Trophoblast cell (in vitro differentiated cells and primary cell): ENCODE results near the gene GDI2.

Source experiments
- DNase-seq, 2 donors: peaks; one replicate each; pipeline ENCODE4 v3.0.0-alpha.2; 2016
- H2AFZ ChIP-seq: 2 replicates; pipeline ENCODE4 v1.6.1; 2013; ENCODE audit warnings: low read length, moderate library complexity, mild to moderate bottlenecking; ENCODE audit not compliant: insufficient read depth, poor library complexity
- H2AK5ac ChIP-seq: 2 replicates; pipeline ENCODE4 v1.6.1; 2013; ENCODE audit warnings: mild to moderate bottlenecking, low read length
- H2BK120ac ChIP-seq: 2 replicates; pipeline ENCODE4 v1.6.1; 2013; ENCODE audit warnings: low read length, mild to moderate bottlenecking, moderate library complexity; ENCODE audit not compliant: insufficient read depth, poor library complexity
- H2BK12ac ChIP-seq: 2 replicates; pipeline ENCODE4 v1.6.1; 2013; ENCODE audit warnings: mild to moderate bottlenecking, low read length, moderate library complexity
- H2BK5ac ChIP-seq: 2 replicates; pipeline ENCODE4 v1.6.1; 2013; ENCODE audit warnings: low read length, low read depth, moderate library complexity, mild to moderate bottlenecking; ENCODE audit not compliant: poor library complexity
- H3K14ac ChIP-seq: 2 replicates; pipeline ENCODE4 v1.6.1; 2013; ENCODE audit warnings: mild to moderate bottlenecking, low read length
- H3K18ac ChIP-seq: 2 replicates; pipeline ENCODE4 v1.6.1; 2013; ENCODE audit warnings: mild to moderate bottlenecking, low read length
- H3K23ac ChIP-seq: 2 replicates; pipeline ENCODE4 v1.6.1; 2013; ENCODE audit warnings: low read length
- H3K27ac ChIP-seq: 2 replicates; pipeline ENCODE4 v1.5.1; 2013; ENCODE audit warnings: low read depth, mild to moderate bottlenecking, inconsistent platforms, low read length, moderate library complexity
- H3K27me3 ChIP-seq: 2 replicates; pipeline ENCODE4 v1.6.1; 2013; ENCODE audit warnings: inconsistent platforms, mild to moderate bottlenecking, low read length, moderate library complexity; ENCODE audit not compliant: insufficient read depth
- H3K36me3 ChIP-seq, 2 experiments: 1 replicate in 1 of 2; 2 replicates in 1 of 2; pipeline ENCODE4 v1.6.1; 2013; ENCODE audit warnings: low read length in 2 of 2, mild to moderate bottlenecking in 2 of 2, moderate library complexity in 1 of 2; ENCODE audit not compliant: insufficient read depth in 2 of 2, control insufficient read depth in 1 of 2
- H3K4ac ChIP-seq: 2 replicates; pipeline ENCODE4 v1.6.1; 2013; ENCODE audit warnings: low read depth, mild to moderate bottlenecking, low read length, moderate library complexity
- H3K4me1 ChIP-seq, 2 experiments: 1 replicate in 1 of 2; 2 replicates in 1 of 2; pipeline ENCODE4 v1.6.1; 2013; ENCODE audit warnings: low read length in 2 of 2, mild to moderate bottlenecking in 2 of 2, moderate library complexity in 1 of 2; ENCODE audit not compliant: insufficient read depth in 2 of 2, control insufficient read depth in 1 of 2
- H3K4me2 ChIP-seq: 2 replicates; pipeline ENCODE4 v1.6.1; 2013; ENCODE audit warnings: inconsistent platforms, mild to moderate bottlenecking, low read length, moderate library complexity
- H3K4me3 ChIP-seq: 2 replicates; pipeline ENCODE4 v1.5.1; 2013; ENCODE audit warnings: mild to moderate bottlenecking, low read depth, low read length, inconsistent platforms
- H3K79me1 ChIP-seq: one replicate; pipeline ENCODE4 v1.6.1; 2013; ENCODE audit warnings: low read length
- H3K79me2 ChIP-seq: 2 replicates; pipeline ENCODE4 v1.6.1; 2013; ENCODE audit warnings: low read length, mild to moderate bottlenecking; ENCODE audit not compliant: control insufficient read depth, insufficient read depth, poor library complexity
- H3K9ac ChIP-seq: 2 replicates; pipeline ENCODE4 v1.6.1; 2013; ENCODE audit warnings: mild to moderate bottlenecking, low read length
- H3K9me3 ChIP-seq: 2 replicates; pipeline ENCODE4 v1.6.1; 2013; ENCODE audit warnings: low read depth, mild to moderate bottlenecking, control low read depth, inconsistent platforms, low read length; ENCODE audit not compliant: insufficient read depth
- H4K12ac ChIP-seq: 2 replicates; pipeline ENCODE4 v1.6.1; 2013; ENCODE audit warnings: low read depth, mild to moderate bottlenecking, low read length, moderate library complexity
- H4K8ac ChIP-seq: 2 replicates; pipeline ENCODE4 v1.6.1; 2013; ENCODE audit warnings: low read depth, mild to moderate bottlenecking, low read length, moderate library complexity
- H4K91ac ChIP-seq: one replicate; pipeline ENCODE4 v1.6.1; 2013; ENCODE audit warnings: low read depth, mild to moderate bottlenecking, low read length, moderate library complexity
- WGBS: extraction: QIAGEN DNeasy Blood & Tissue Kit; methylation state at CpG from one replicate; pipeline ENCODE4 v1.1.7; 2013; ENCODE audit warnings: missing lambda C conversion rate; ENCODE audit not compliant: insufficient read length, insufficient coverage; ENCODE audit errors: extremely low coverage; 5-methylcytosine and 5-hydroxymethylcytosine counted together

The GDI2 gene

GRCh38 chr10:5844345-5845055 is 31.3 kb upstream of the GDI2 start:
- no peaks in the 10 kb centered on the region for H3K36me3 ChIP-seq
- no peak overlapping the region for H2BK120ac ChIP-seq
- no peak overlapping the region for H2BK12ac ChIP-seq
- no peak overlapping the region for H3K23ac ChIP-seq
- no peak overlapping the region for H3K9ac ChIP-seq
- H3K27me3 ChIP-seq: no peaks in the 10 kb centered on the region
- peaks cover 2 to 3% of the 10 kb centered on the region in 2 experiments for H3K4me1 ChIP-seq
- no peak overlapping the region for H2BK5ac ChIP-seq
- H4K8ac ChIP-seq: no peak overlapping the region
- H3K4me2 ChIP-seq: no peak overlapping the region
- H3K79me2 ChIP-seq: no peaks in the 10 kb centered on the region
- no peak overlapping the region for H4K91ac ChIP-seq
- no peak overlapping the region for H3K14ac ChIP-seq
- H3K4ac ChIP-seq: no peak overlapping the region
- WGBS: no CpG with 5 or more reads among the region's 13 CpGs
- peak; percentile 87 to 96 for DNase-seq
- H3K18ac ChIP-seq: no peak overlapping the region
- H4K12ac ChIP-seq: no peak overlapping the region
- H2AK5ac ChIP-seq: no peak overlapping the region
- no peak overlapping the region for H3K27ac ChIP-seq
- no peaks in the 10 kb centered on the region for H3K79me1 ChIP-seq
- H3K9me3 ChIP-seq: peaks cover 2% of the 10 kb centered on the region
- no peak overlapping the region for H2AFZ ChIP-seq
- H3K4me3 ChIP-seq: no peak overlapping the region

GRCh38 chr10:5843686-5844344 is 30.6 kb upstream of the GDI2 start:
- H2BK5ac ChIP-seq: no peak overlapping the region
- no peaks in the 10 kb centered on the region for H3K27me3 ChIP-seq
- H3K4ac ChIP-seq: no peak overlapping the region
- H3K27ac ChIP-seq: no peak overlapping the region
- peaks cover 2% of the 10 kb centered on the region for H3K9me3 ChIP-seq
- no peak overlapping the region for H2BK120ac ChIP-seq
- H3K4me3 ChIP-seq: no peak overlapping the region
- no peak overlapping the region for H3K9ac ChIP-seq
- no peak overlapping the region for H2BK12ac ChIP-seq
- no peak overlapping the region for H2AFZ ChIP-seq
- H3K36me3 ChIP-seq: no peaks in the 10 kb centered on the region
- WGBS: no CpG with 5 or more reads among the region's 4 CpGs
- H2AK5ac ChIP-seq: no peak overlapping the region
- no peak overlapping the region for H3K14ac ChIP-seq
- H3K4me2 ChIP-seq: no peak overlapping the region
- no peak overlapping the region for H4K91ac ChIP-seq
- no peaks in the 10 kb centered on the region for H3K79me2 ChIP-seq
- no peak overlapping the region for H4K12ac ChIP-seq
- no peak overlapping the region for H4K8ac ChIP-seq
- peaks cover 2 to 3% of the 10 kb centered on the region in 2 experiments for H3K4me1 ChIP-seq
- H3K23ac ChIP-seq: no peak overlapping the region
- H3K79me1 ChIP-seq: no peaks in the 10 kb centered on the region
- H3K18ac ChIP-seq: no peak overlapping the region
- no peak for DNase-seq

GRCh38 chr10:5841965-5842364 is 28.7 kb upstream of the GDI2 start:
- WGBS: no CpG with 5 or more reads among the region's 14 CpGs
- Histone ChIP-seq H2BK120ac (no peak overlapping the region), H3K9ac (no peak overlapping the region)

GRCh38 chr10:5840314-5841307 is 27.4 kb upstream of the GDI2 start:
- H2BK12ac ChIP-seq: no peak overlapping the region
- no peak overlapping the region for H2BK5ac ChIP-seq
- no peak overlapping the region for H3K27ac ChIP-seq
- no peak overlapping the region for H3K4me3 ChIP-seq
- WGBS: no CpG with 5 or more reads among the region's 40 CpGs
- no peak overlapping the region for H3K23ac ChIP-seq
- H3K9ac ChIP-seq: no peak overlapping the region
- no peaks in the 10 kb centered on the region for H3K79me1 ChIP-seq
- H3K18ac ChIP-seq: no peak overlapping the region
- peaks cover 2% of the 10 kb centered on the region for H3K9me3 ChIP-seq
- DNase-seq: no peak
- H3K4me1 ChIP-seq: peaks cover 0 to 2% of the 10 kb centered on the region in 2 experiments
- H3K14ac ChIP-seq: no peak overlapping the region
- H4K12ac ChIP-seq: no peak overlapping the region
- no peaks in the 10 kb centered on the region for H3K27me3 ChIP-seq
- no peak overlapping the region for H4K91ac ChIP-seq
- no peaks in the 10 kb centered on the region for H3K36me3 ChIP-seq
- H3K79me2 ChIP-seq: no peaks in the 10 kb centered on the region
- H2BK120ac ChIP-seq: no peak overlapping the region
- H4K8ac ChIP-seq: no peak overlapping the region
- H3K4me2 ChIP-seq: no peak overlapping the region
- no peak overlapping the region for H2AFZ ChIP-seq
- no peak overlapping the region for H2AK5ac ChIP-seq
- no peak overlapping the region for H3K4ac ChIP-seq

More at GRCh38 chr10:5841965-5842364, 28.7 kb upstream of the GDI2 start:
- Histone ChIP-seq H3K79me2 (no peaks in the 10 kb centered on the region), H3K4me2 (no peak overlapping the region), H2BK12ac (no peak overlapping the region), H3K4ac (no peak overlapping the region), H2AK5ac (no peak overlapping the region), H3K4me3 (no peak overlapping the region), H3K14ac (no peak overlapping the region), H3K9me3 (peaks cover 2% of the 10 kb centered on the region), H4K12ac (no peak overlapping the region), H4K8ac (no peak overlapping the region), H3K27me3 (no peaks in the 10 kb centered on the region), H3K36me3 (no peaks in the 10 kb centered on the region), H3K18ac (no peak overlapping the region), H3K27ac (no peak overlapping the region), H3K4me1 (peaks cover 2 to 3% of the 10 kb centered on the region in 2 experiments), H2AFZ (no peak overlapping the region), H3K23ac (no peak overlapping the region), H4K91ac (no peak overlapping the region), H3K79me1 (no peaks in the 10 kb centered on the region), H2BK5ac (no peak overlapping the region)
- DNase-seq: no peak
